B cell (primary cell): ENCODE measurements around the gene PYCR2. TPM values are rescaled to one million over a fixed set of nuclear protein-coding genes. Genes with fewer than 3 reads are reported as not detected.
"Not testable (repeated sequence)": the region's sequence is repeated elsewhere in the genome, so short reads cannot be mapped to it uniquely, and the experiment has no call there.

ENCODE experiments used
- ATAC-seq: fragments of 200-7000 bp; cut with Tn5 transposase; one replicate; pipeline ENCODE4 v1.10.0; 2021; ENCODE audit warnings: low read depth, mild to moderate bottlenecking, moderate number of reproducible peaks, moderate library complexity
- CTCF ChIA-PET: fragments of 350-600 bp; sonication (Branson Sonifier 250); formaldehyde crosslinking; loops from one replicate; lab custom pipeline; 2021; ENCODE audit warnings: antibody characterized with exemption, inconsistent platforms; lab: Charles Lee
- POLR2A ChIA-PET: fragments of 350-600 bp; sonication (Branson Sonifier 250); formaldehyde crosslinking; loops from one replicate; lab custom pipeline; 2021; ENCODE audit warnings: antibody characterized with exemption; lab: Charles Lee
- DNase-seq: peaks from one replicate; pipeline ENCODE4 v3.0.0; 2013
- H2AFZ ChIP-seq: 2 replicates; pipeline ENCODE4 v1.6.1; 2012; ENCODE audit warnings: mild to moderate bottlenecking, low read depth, low read length; ENCODE audit not compliant: insufficient read depth, poor library complexity, severe bottlenecking
- H3K27ac ChIP-seq, 2 donors: 1 replicate in 1 of 2; 2 replicates in 1 of 2; pipeline ENCODE4 v1.5.1; 2012 to 2013; ENCODE audit warnings: low read length in 2 of 2, mild to moderate bottlenecking in 2 of 2, moderate library complexity in 1 of 2
- H3K27me3 ChIP-seq, 4 experiments: fragments of 200-600 bp in 1 of 4; sonication (generic) in 1 of 4; replicated peaks in 1 of 4; 1 replicate in 2 of 4; 2 replicates in 2 of 4; pipeline versions ENCODE4 v1.6.1 to v1.7.0; 2013 to 2016; ENCODE audit warnings: low read length in 3 of 4, mild to moderate bottlenecking in 2 of 4, mixed read lengths in 1 of 4, moderate library complexity in 1 of 4; ENCODE audit not compliant: insufficient read depth in 4 of 4, control insufficient read depth in 3 of 4; ENCODE audit errors: control extremely low read depth in 1 of 4
- H3K36me3 ChIP-seq, 2 experiments: replicated peaks in 1 of 2; 1 replicate in 1 of 2; 2 replicates in 1 of 2; pipeline versions ENCODE4 v1.6.1 to v1.7.1; 2013; ENCODE audit warnings: low read length in 1 of 2; ENCODE audit not compliant: insufficient read depth in 2 of 2, control insufficient read depth in 1 of 2; ENCODE audit errors: control extremely low read depth in 1 of 2, extremely low read depth in 1 of 2
- H3K4me1 ChIP-seq, 2 donors: fragments of 200-600 bp in 1 of 2; sonication (generic) in 1 of 2; 1 replicate in 1 of 2; 2 replicates in 1 of 2; pipeline versions ENCODE4 v1.5.1 to v1.6.1; 2013 to 2017; ENCODE audit warnings: low read length in 2 of 2; ENCODE audit not compliant: control insufficient read depth in 2 of 2, insufficient read depth in 2 of 2
- H3K4me2 ChIP-seq: replicated peaks from 2 replicates; pipeline ENCODE3; 2012; ENCODE audit warnings: mild to moderate bottlenecking, low read depth, low read length; ENCODE audit not compliant: poor library complexity, severe bottlenecking
- H3K4me3 ChIP-seq, 5 experiments: fragments of 200-600 bp in 1 of 5; sonication (generic) in 1 of 5; 1 replicate in 3 of 5; 2 replicates in 2 of 5; pipeline versions ENCODE4 v1.5.1 to v1.7.0; 2011 to 2016; ENCODE audit warnings: low read length in 4 of 5, mild to moderate bottlenecking in 4 of 5, low read depth in 2 of 5, control low read depth in 1 of 5, moderate library complexity in 1 of 5; ENCODE audit not compliant: insufficient read depth in 1 of 5; ENCODE audit errors: control extremely low read depth in 1 of 5, extremely low read depth in 1 of 5
- H3K79me2 ChIP-seq: fragments of 200-600 bp; sonication (generic); one replicate; pipeline ENCODE4 v1.6.0; 2016; ENCODE audit warnings: low read length; ENCODE audit not compliant: control insufficient read depth, insufficient read depth
- H3K9ac ChIP-seq: fragments of 200-600 bp; sonication (generic); 2 replicates; pipeline ENCODE4 v1.6.1; 2017; ENCODE audit warnings: mild to moderate bottlenecking, low read length, moderate library complexity
- H3K9me3 ChIP-seq, 3 donors: one replicate each; pipeline versions ENCODE4 v1.6.1 to v1.7.1; 2013; ENCODE audit warnings: low read length in 2 of 3; ENCODE audit not compliant: control insufficient read depth in 2 of 3, insufficient read depth in 1 of 3; ENCODE audit errors: control extremely low read depth in 1 of 3
- H4K20me1 ChIP-seq: 2 replicates; pipeline ENCODE4 v1.6.0; 2012; ENCODE audit warnings: mild to moderate bottlenecking, low read length; ENCODE audit not compliant: insufficient read depth, control insufficient read depth, poor library complexity, severe bottlenecking
- H3K27ac Mint-ChIP-seq: one replicate; pipeline ENCODE4 v1.8.0; 2021; ENCODE audit warnings: mixed read lengths
- H3K27me3 Mint-ChIP-seq: one replicate; pipeline ENCODE4 v1.8.0; 2021; ENCODE audit warnings: mixed read lengths
- H3K4me1 Mint-ChIP-seq: one replicate; pipeline ENCODE4 v1.8.0; 2021; ENCODE audit warnings: mixed read lengths
- H3K4me3 Mint-ChIP-seq: one replicate; pipeline ENCODE4 v1.8.0; 2021; ENCODE audit warnings: mixed read lengths
- H3K9me3 Mint-ChIP-seq: one replicate; pipeline ENCODE4 v1.8.0; 2022; ENCODE audit warnings: mixed read lengths; ENCODE audit not compliant: insufficient read depth
- CTCF ChIP-seq: fragments of 200-600 bp; IDR thresholded peaks from one replicate; pipeline ENCODE4 v1.8.0; 2022; ENCODE audit warnings: antibody characterized with exemption, mild to moderate bottlenecking
- EZH2 ChIP-seq: IDR thresholded peaks from 2 replicates; pipeline ENCODE4 v1.6.1; 2012; ENCODE audit warnings: borderline replicate concordance, low read depth, mild to moderate bottlenecking, moderate library complexity, low read length; ENCODE audit not compliant: insufficient read depth, poor library complexity, severe bottlenecking
- WGBS: methylation state at CpG from one replicate; pipeline ENCODE4 v1.1.5; 2013; ENCODE audit warnings: missing lambda C conversion rate; ENCODE audit not compliant: insufficient coverage; 5-methylcytosine and 5-hydroxymethylcytosine counted together
- intact Hi-C: fragments of 100-400 bp; cut with micrococcal nuclease; formaldehyde crosslinking; loops from one replicate; pipeline ENCODE4 v1.10.0; 2022
- polyA plus RNA-seq: library from polyadenylated mRNA; depleted of rRNA; stranded (reverse); fragments of >200 nt; gene quantifications from 2 replicates; pipeline ENCODE4 v1.2.3, GENCODE V29; 2012
- total RNA-seq, 2 donors: library from RNA; stranded (reverse); fragments of 120-200 nt in 1 of 2; gene quantifications; 1 replicate in 1 of 2; 2 replicates in 1 of 2; pipeline versions ENCODE4 v1.2.3 to v1.2.4, GENCODE V29; 2013 to 2022

PYCR2 gene
- total and polyA plus RNA-seq, 2 donors (not counting 1 experiment from before 2014, with no cell fraction given) = 113 to 134 TPM

- Histone ChIP-seq H3K27ac (no peak overlapping the region), H3K4me1 (peaks cover 10 to 17% of the 10 kb centered on the region in 2 donors), H2AFZ (no peak overlapping the region), H3K9ac (no peak overlapping the region), H3K4me2 (no peak overlapping the region), H3K27me3 (no peaks in the 10 kb centered on the region), H3K4me3 (no peak overlapping the region), H3K36me3 (peaks cover 0 to 2% of the 10 kb centered on the region in 2 experiments), H3K79me2 (no peaks in the 10 kb centered on the region), H3K9me3 (no peaks in the 10 kb centered on the region), H4K20me1 (no peaks in the 10 kb centered on the region)
- Mint-ChIP-seq H3K27ac (no peak overlapping the region), H3K4me3 (no peak overlapping the region), H3K27me3 (no peaks in the 10 kb centered on the region), H3K9me3 (no peaks in the 10 kb centered on the region), H3K4me1 (peaks cover 14% of the 10 kb centered on the region)
- intact Hi-C loops = no loop called here
- ChIA-PET POLR2A (interaction anchor here (0.7 kb wide), 1 partner anchor 506 kb away, joined by 3 read pairs; no protein-coding TSS in a partner anchor), CTCF (interaction anchor here (1.6 to 6.4 kb wide), 4 partner anchors 10 to 654 kb away, joined by 3 to 86 read pairs (median 20); partner anchors contain the start of gene SRP9)
- ATAC-seq (no peak), DNase-seq (no peak)
- 86% methylated on average over 4 of the region's 5 CpGs for WGBS
- no peak for TF ChIP-seq EZH2
Measured at GRCh38 chr1:225973158-225973557, 49.1 kb upstream of the PYCR2 start.

- no peaks in the 10 kb centered on the region for H3K9me3 ChIP-seq
- Mint-ChIP-seq H3K9me3 (no peaks in the 10 kb centered on the region), H3K27me3 (no peaks in the 10 kb centered on the region), H3K4me1 (peaks cover 8% of the 10 kb centered on the region), H3K4me3 (no peak overlapping the region), H3K27ac (no peak overlapping the region)
- no peak for DNase-seq
- intact Hi-C loops = no loop called here
- WGBS = 96% methylated on average over 14 of the region's 15 CpGs
- no peak overlapping the region for H2AFZ ChIP-seq
- no peak overlapping the region for H3K9ac ChIP-seq
- H3K27me3 ChIP-seq = no peaks in the 10 kb centered on the region
- H3K4me1 ChIP-seq = peaks cover 4 to 11% of the 10 kb centered on the region in 2 donors
- no peak overlapping the region for H3K4me2 ChIP-seq
- H4K20me1 ChIP-seq = no peaks in the 10 kb centered on the region
- CTCF ChIA-PET = interaction anchor here (0.9 to 6.4 kb wide), 5 partner anchors 9 to 653 kb away, joined by 3 to 86 read pairs (median 4); no protein-coding TSS in a partner anchor
- H3K79me2 ChIP-seq = no peaks in the 10 kb centered on the region
- ATAC-seq = no peak
- H3K27ac ChIP-seq = no peak overlapping the region
- POLR2A ChIA-PET = no interaction called here
- no peak overlapping the region for H3K4me3 ChIP-seq
- H3K36me3 ChIP-seq = peaks cover 0 to 1% of the 10 kb centered on the region in 2 experiments
- TF ChIP-seq EZH2 = no peak
- no peak for TF ChIP-seq CTCF
Measured at GRCh38 chr1:225972344-225973152, 48.5 kb upstream of the PYCR2 start.

- ATAC-seq, H3K27me3 ChIP-seq: not testable (repeated sequence)
Measured at GRCh38 chr1:225970592-225971157, 46.6 kb upstream of the PYCR2 start.

More at GRCh38 chr1:225970592-225971157, 46.6 kb upstream of the PYCR2 start:
- H2AFZ ChIP-seq, H3K4me1 Mint-ChIP-seq, H3K9me3 ChIP-seq, H3K79me2 ChIP-seq, H3K4me3 ChIP-seq, H3K27ac Mint-ChIP-seq, H3K4me3 Mint-ChIP-seq, H3K4me1 ChIP-seq, H3K9me3 Mint-ChIP-seq, H3K36me3 ChIP-seq, H3K27ac ChIP-seq, H4K20me1 ChIP-seq, H3K4me2 ChIP-seq, H3K27me3 Mint-ChIP-seq, intact Hi-C loops, POLR2A ChIA-PET, H3K9ac ChIP-seq, DNase-seq, CTCF ChIA-PET: not testable (repeated sequence)
- 90% methylated on average over 16 of the region's 16 CpGs for WGBS
